Measurements from ENCODE around the gene KMT2E. TPM values are rescaled to one million over a fixed set of nuclear protein-coding genes. Genes with fewer than 3 reads are reported as not detected.

Gene KMT2E
- total and polyA plus RNA-seq, 2 donors (not counting 3 experiments of a cell fraction or from before 2014, with no cell fraction given) = 19.0 to 74.8 TPM

- peak overlapping the region; percentile 60 for H3K4me2 ChIP-seq (ENCODE audit: insufficient read depth, low read length)
- BruUV-seq (replicated peaks) = TSS peak; percentile 28
- peaks cover 84% of the 10 kb centered on the region for H3K79me2 ChIP-seq (ENCODE audit: control insufficient read depth, insufficient read depth, low read length)
- dilution Hi-C loops (cut with MboI; ENCODE audit: extremely low pct_ligation_motif_present, low sequenced_read_pairs) (no loop called here), intact Hi-C loops (cut with micrococcal nuclease) (loop anchor here (1.0 to 5.0 kb wide), 6 partner anchors 29 to 1669 kb away; partner anchors contain the start of gene DNAJC2)
- no peaks in the 10 kb centered on the region for H3K27me3 ChIP-seq (ENCODE audit: control insufficient read depth in 2 of 2, insufficient read depth in 2 of 2, low read length in 2 of 2)
- POLR2A ChIA-PET = interaction anchor here (0.6 to 1.7 kb wide), 12 partner anchors 11 to 70 kb away, joined by 3 to 13 read pairs (median 4); no protein-coding TSS in a partner anchor
- peaks cover 6% of the 10 kb centered on the region for H4K20me1 ChIP-seq (replicated peaks; ENCODE audit: control insufficient read depth, extremely low read depth, insufficient read depth, low read length)
- TF ChIP-seq GATA2 (IDR thresholded peaks at IDR 0.05; ENCODE audit: insufficient read depth, insufficient read length, low read depth, low read length) (no peak), POLR2A (IDR thresholded peaks at IDR 0.05; ENCODE audit: low read depth, low read length) (peak; percentile 21), JUN (IDR thresholded peaks at IDR 0.05; ENCODE audit: borderline replicate concordance, insufficient read depth, insufficient read length, low read depth) (no peak), FOS (IDR thresholded peaks at IDR 0.05; ENCODE audit: borderline replicate concordance, insufficient read depth, low read length) (no peak), CTCF (IDR thresholded peaks at IDR 0.05; ENCODE audit: extremely low read depth in 1 of 2, insufficient read depth in 1 of 2, low read depth in 1 of 2, low read length in 2 of 2) (peak; percentile 56 to 72), EZH2 (IDR thresholded peaks at IDR 0.05; ENCODE audit: borderline replicate concordance, low read depth, low read length, severe bottlenecking) (no peak), POLR2AphosphoS5 (IDR thresholded peaks at IDR 0.05; ENCODE audit: insufficient read depth, low read depth, low read length) (no peak), MAX (IDR thresholded peaks at IDR 0.05; ENCODE audit: insufficient read depth, insufficient read length) (no peak)
- no peaks in the 10 kb centered on the region for H3K9me3 ChIP-seq (replicated peaks; ENCODE audit: control insufficient read depth, insufficient read depth, low read length)
- peak; percentile 49 for FAIRE-seq
- peak overlapping the region; percentile 98 for H3K27ac ChIP-seq (ENCODE audit: insufficient read depth, low read depth, low read length)
- no peaks in the 10 kb centered on the region for H3K9me1 ChIP-seq (replicated peaks; ENCODE audit: control insufficient read depth, extremely low read depth, insufficient read depth, low read length)
- peak overlapping the region; percentile 97 to 99 (median 98) for H3K4me3 ChIP-seq (replicated peaks in 1 of 3; ENCODE audit: insufficient read depth in 1 of 3, low read depth in 1 of 3, low read length in 3 of 3)
- no peaks in the 10 kb centered on the region for H3K36me3 ChIP-seq (ENCODE audit: control insufficient read depth in 2 of 2, extremely low read depth in 1 of 2, insufficient read depth in 2 of 2, low read length in 2 of 2)
- H2AFZ ChIP-seq (ENCODE audit: low read depth, low read length) = no peak overlapping the region
- peak overlapping the region; percentile 99 for H3K9ac ChIP-seq (replicated peaks; ENCODE audit: extremely low read depth, insufficient read depth, low read length)
- CTCF ChIA-PET = interaction anchor here (0.6 to 3.3 kb wide), 17 partner anchors 10 to 518 kb away, joined by 3 to 23 read pairs (median 3); partner anchors contain the start of gene RINT1
- peaks cover 31% of the 10 kb centered on the region for H3K4me1 ChIP-seq (ENCODE audit: control insufficient read depth, extremely low read depth, insufficient read depth, low read length)
- peak; percentile 94 for DNase-seq (ENCODE audit: low read depth, low spot score)
These were observed 687 bp upstream of the KMT2E start for GRCh38 chr7:105013221-105013815.

Data from endothelial cell of umbilical vein (primary cell).